CD4-positive, alpha-beta T cell (primary cell): ENCODE data around the gene TNS3. TPM values are rescaled to one million over a fixed set of nuclear protein-coding genes. Genes with fewer than 3 reads are reported as not detected.

Experiments
- ATAC-seq: fragments of 200-7000 bp; cut with Tn5 transposase; one replicate; pipeline ENCODE4 v1.10.0; 2022; ENCODE audit warnings: mild to moderate bottlenecking; ENCODE audit not compliant: poor library complexity
- CTCF ChIA-PET: fragments of 350-600 bp; sonication (Branson Sonifier 250); formaldehyde crosslinking; loops from one replicate; lab custom pipeline; 2021; ENCODE audit warnings: antibody characterized with exemption, inconsistent platforms; lab: Charles Lee
- POLR2A ChIA-PET: fragments of 350-600 bp; sonication (Branson Sonifier 250); formaldehyde crosslinking; loops from one replicate; lab custom pipeline; 2021; ENCODE audit warnings: antibody characterized with exemption, inconsistent platforms; lab: Charles Lee
- DNase-seq, 14 experiments: peaks; one replicate each; pipeline ENCODE4 v3.0.0-alpha.2; 2013 to 2020; ENCODE audit warnings: mixed read lengths in 2 of 14
- H3K27ac ChIP-seq, 2 donors: one replicate each; pipeline versions ENCODE4 v1.5.1 to v1.7.0; 2013; ENCODE audit warnings: low read length in 2 of 2, low read depth in 1 of 2, mild to moderate bottlenecking in 1 of 2
- H3K27me3 ChIP-seq, 2 experiments: 1 replicate in 1 of 2; 2 replicates in 1 of 2; pipeline versions ENCODE4 v1.6.1 to v1.7.0; 2013; ENCODE audit warnings: low read length in 2 of 2, control low read depth in 1 of 2, mild to moderate bottlenecking in 1 of 2, moderate library complexity in 1 of 2; ENCODE audit not compliant: insufficient read depth in 2 of 2, control insufficient read depth in 1 of 2
- H3K36me3 ChIP-seq: one replicate; pipeline ENCODE4 v1.6.1; 2013; ENCODE audit warnings: low read length, control low read depth; ENCODE audit not compliant: insufficient read depth
- H3K4me1 ChIP-seq: one replicate; pipeline ENCODE4 v1.6.1; 2013; ENCODE audit warnings: low read length, control low read depth; ENCODE audit not compliant: insufficient read depth
- H3K4me3 ChIP-seq: one replicate; pipeline ENCODE4 v1.5.1; 2013; ENCODE audit warnings: mild to moderate bottlenecking, low read length, moderate library complexity
- H3K9me3 ChIP-seq, 2 experiments: 1 replicate in 1 of 2; 2 replicates in 1 of 2; pipeline versions ENCODE4 v1.6.1 to v1.7.0; 2013; ENCODE audit warnings: low read length in 2 of 2, mild to moderate bottlenecking in 2 of 2, control low read depth in 1 of 2, moderate library complexity in 1 of 2; ENCODE audit not compliant: control insufficient read depth in 1 of 2, insufficient read depth in 1 of 2
- H3K27ac Mint-ChIP-seq: one replicate; pipeline ENCODE4 v1.8.0; 2020; ENCODE audit warnings: mixed read lengths
- H3K27me3 Mint-ChIP-seq: one replicate; pipeline ENCODE4 v1.8.0; 2021; ENCODE audit warnings: mixed read lengths
- H3K36me3 Mint-ChIP-seq: one replicate; pipeline ENCODE4 v1.8.0; 2021; ENCODE audit warnings: low read depth, mixed read lengths
- H3K4me1 Mint-ChIP-seq: one replicate; pipeline ENCODE4 v1.8.0; 2021; ENCODE audit warnings: low read depth, mixed read lengths
- H3K4me3 Mint-ChIP-seq: one replicate; pipeline ENCODE4 v1.8.0; 2020; ENCODE audit warnings: mild to moderate bottlenecking, mixed read lengths
- H3K9me3 Mint-ChIP-seq: one replicate; pipeline ENCODE4 v1.8.0; 2020; ENCODE audit warnings: mixed read lengths
- CTCF ChIP-seq: fragments of 200-600 bp; IDR thresholded peaks from one replicate; pipeline ENCODE4 v1.8.0; 2022; ENCODE audit warnings: antibody characterized with exemption, mild to moderate bottlenecking
- intact Hi-C, 2 experiments: fragments of 100-400 bp; cut with DNase I in 1 of 2; cut with micrococcal nuclease in 1 of 2; formaldehyde crosslinking; loops; one replicate each; pipeline versions ENCODE4 v1.15.1 to v1.9.0; 2023 to 2025; cut with DNase I, micrococcal nuclease
- total RNA-seq, 174 experiments: library from RNA in 2 of 174; stranded (reverse) in 2 of 174; gene quantifications; one replicate each; pipeline ENCODE4 v1.2.3 and lab custom pipeline; 2021 to 2026

TNS3 gene
- total RNA-seq, 2 experiments from 2014 or later: 0.16 to 0.47 TPM

DNA sequence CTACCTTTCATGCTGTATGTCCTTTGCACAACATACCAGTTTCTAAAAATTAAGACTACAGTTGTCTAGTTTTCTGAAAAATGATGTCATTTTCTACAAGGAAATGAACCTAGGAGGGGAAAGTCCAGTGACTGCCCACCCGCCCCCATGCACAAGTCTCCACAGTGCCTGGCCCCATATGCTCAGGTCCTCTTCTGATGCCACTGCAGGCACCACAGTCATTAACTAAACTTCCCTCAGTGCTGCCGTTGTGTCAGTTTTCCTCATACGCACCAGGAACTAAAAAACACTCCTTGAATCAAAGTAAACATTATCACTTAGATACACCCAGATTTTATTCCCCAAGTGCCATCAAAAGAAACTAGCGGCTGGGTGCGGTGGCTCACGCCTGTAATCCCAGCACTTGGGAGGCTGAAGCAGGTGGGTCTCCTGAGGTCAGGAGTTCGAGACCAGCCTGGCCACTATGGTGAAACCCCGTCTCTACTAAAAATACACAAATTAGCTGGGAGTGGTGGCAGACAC, 6.9 kb upstream of the TNS3 start:
- ATAC-seq: no peak
- H3K4me3 ChIP-seq: no peak overlapping the region
- H3K9me3 ChIP-seq: peaks cover 0 to 23% of the 10 kb centered on the region in 2 experiments
- Mint-ChIP-seq H3K4me1 (no peaks in the 10 kb centered on the region), H3K27ac (no peak overlapping the region), H3K9me3 (peaks cover 2% of the 10 kb centered on the region), H3K27me3 (peaks cover 6% of the 10 kb centered on the region), H3K36me3 (no peaks in the 10 kb centered on the region), H3K4me3 (no peak overlapping the region)
- DNase-seq: no peak
- H3K27ac ChIP-seq: no peak overlapping the region
- no peaks in the 10 kb centered on the region for H3K36me3 ChIP-seq
- CTCF ChIA-PET: no interaction called here
- POLR2A ChIA-PET: no interaction called here
- TF ChIP-seq CTCF: no peak
- no peaks in the 10 kb centered on the region for H3K4me1 ChIP-seq
- intact Hi-C loops: no loop called here
- H3K27me3 ChIP-seq: peaks cover 0 to under 1% of the 10 kb centered on the region in 2 experiments

- Histone ChIP-seq H3K36me3 (no peaks in the 10 kb centered on the region), H3K27me3 (peaks cover 0 to 3% of the 10 kb centered on the region in 2 experiments), H3K9me3 (peaks cover 0 to 23% of the 10 kb centered on the region in 2 experiments), H3K27ac (no peak overlapping the region), H3K4me1 (no peaks in the 10 kb centered on the region), H3K4me3 (no peak overlapping the region)
- H3K9me3 Mint-ChIP-seq: peaks cover 2% of the 10 kb centered on the region
- no peak for TF ChIP-seq CTCF
- H3K36me3 Mint-ChIP-seq: no peaks in the 10 kb centered on the region
- no peak overlapping the region for H3K4me3 Mint-ChIP-seq
- CTCF ChIA-PET: no interaction called here
- H3K27me3 Mint-ChIP-seq: peaks cover 14% of the 10 kb centered on the region
- H3K4me1 Mint-ChIP-seq: no peaks in the 10 kb centered on the region
- intact Hi-C loops: no loop called here
- no peak for ATAC-seq
- no peak overlapping the region for H3K27ac Mint-ChIP-seq
- DNase-seq: no peak
- POLR2A ChIA-PET: no interaction called here
Observed at GRCh38 chr7:47587976-47588375, 6.1 kb upstream of the TNS3 start.

DNA sequence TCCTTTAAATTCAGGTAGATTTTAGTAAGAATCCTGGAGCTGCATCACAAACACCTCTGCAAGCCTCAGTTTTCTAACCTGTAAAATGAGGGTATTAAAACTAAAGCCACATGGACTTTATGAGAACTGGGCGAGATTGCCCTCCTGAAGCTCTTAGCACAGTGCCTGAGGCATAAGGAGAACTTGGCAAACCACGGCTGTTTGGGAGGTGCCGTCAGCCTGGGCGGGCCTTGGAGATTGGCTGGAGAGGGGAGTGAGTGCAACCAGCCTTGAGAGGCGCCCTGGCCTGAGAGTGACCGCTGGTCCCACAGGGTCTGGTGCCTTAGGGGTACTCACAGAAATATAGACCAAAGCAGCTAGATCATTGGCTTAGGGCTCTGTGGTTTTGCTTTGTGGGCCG, 5.4 kb upstream of the TNS3 start:
- POLR2A ChIA-PET: no interaction called here
- Histone ChIP-seq H3K36me3 (no peaks in the 10 kb centered on the region), H3K4me3 (no peak overlapping the region), H3K27me3 (peaks cover 0 to 3% of the 10 kb centered on the region in 2 experiments), H3K4me1 (no peaks in the 10 kb centered on the region), H3K27ac (no peak overlapping the region), H3K9me3 (peaks cover 0 to 23% of the 10 kb centered on the region in 2 experiments)
- no peaks in the 10 kb centered on the region for H3K36me3 Mint-ChIP-seq
- TF ChIP-seq CTCF: no peak
- intact Hi-C loops: no loop called here
- peaks cover 2% of the 10 kb centered on the region for H3K9me3 Mint-ChIP-seq
- no peak overlapping the region for H3K27ac Mint-ChIP-seq
- ATAC-seq (no peak), DNase-seq (no peak)
- CTCF ChIA-PET: no interaction called here
- no peaks in the 10 kb centered on the region for H3K4me1 Mint-ChIP-seq
- peaks cover 20% of the 10 kb centered on the region for H3K27me3 Mint-ChIP-seq
- H3K4me3 Mint-ChIP-seq: no peak overlapping the region
